Karpas-422 (cell line): ENCODE results near the gene LHX8. TPM values are rescaled to one million over a fixed set of nuclear protein-coding genes. Genes with fewer than 3 reads are reported as not detected.

Source experiments
- DNase-seq: peaks from one replicate; pipeline ENCODE4 v3.0.0-alpha.2; 2015
- H2AFZ ChIP-seq: fragments of 200-600 bp; sonication (generic); 2 replicates; pipeline ENCODE4 v1.6.1; 2014; ENCODE audit warnings: antibody characterized with exemption, low read length, mixed read lengths
- H3K27ac ChIP-seq: fragments of 200-600 bp; sonication (generic); 2 replicates; pipeline ENCODE4 v1.5.1; 2014; ENCODE audit warnings: mild to moderate bottlenecking, low read length, moderate library complexity
- H3K27me3 ChIP-seq: fragments of 200-600 bp; sonication (generic); 2 replicates; pipeline ENCODE4 v1.6.1; 2014; ENCODE audit warnings: low read length, mixed read lengths
- H3K36me3 ChIP-seq: fragments of 200-600 bp; sonication (generic); 2 replicates; pipeline ENCODE4 v1.6.1; 2014; ENCODE audit warnings: low read length, mixed read lengths; ENCODE audit not compliant: insufficient read depth
- H3K4me1 ChIP-seq: fragments of 200-600 bp; sonication (generic); 2 replicates; pipeline ENCODE4 v1.6.1; 2014; ENCODE audit warnings: mild to moderate bottlenecking, low read length, mixed read lengths
- H3K4me2 ChIP-seq: fragments of 200-600 bp; sonication (generic); 2 replicates; pipeline ENCODE4 v1.6.1; 2014; ENCODE audit warnings: low read length, low read depth, mild to moderate bottlenecking; ENCODE audit not compliant: poor library complexity, severe bottlenecking
- H3K4me3 ChIP-seq: fragments of 200-600 bp; sonication (generic); 2 replicates; pipeline ENCODE4 v1.5.1; 2014; ENCODE audit warnings: mild to moderate bottlenecking, antibody characterized with exemption, low read length, mixed read lengths
- H3K79me2 ChIP-seq: fragments of 200-600 bp; sonication (generic); 2 replicates; pipeline ENCODE4 v1.6.1; 2014; ENCODE audit warnings: mild to moderate bottlenecking, low read length, mixed read lengths
- H3K9ac ChIP-seq: fragments of 200-600 bp; sonication (generic); 2 replicates; pipeline ENCODE4 v1.6.0; 2014; ENCODE audit warnings: low read length
- H3K9me2 ChIP-seq: fragments of 200-600 bp; sonication (generic), shearing (Covaris generic); replicated peaks from 2 replicates; pipeline ENCODE4 v1.6.0; 2014; ENCODE audit warnings: mild to moderate bottlenecking, low read length, moderate library complexity; ENCODE audit not compliant: insufficient read depth
- H3K9me3 ChIP-seq: fragments of 300-700, 200-600 bp; sonication (generic); 2 replicates; pipeline ENCODE4 v1.6.1; 2014; ENCODE audit warnings: low read length, mixed read lengths
- H4K20me1 ChIP-seq: fragments of 200-600 bp; sonication (generic); 2 replicates; pipeline ENCODE4 v1.6.1; 2014; ENCODE audit warnings: mild to moderate bottlenecking, antibody characterized with exemption, low read length, low read depth; ENCODE audit not compliant: insufficient read depth
- total RNA-seq: library from RNA; depleted of rRNA; stranded (reverse); fragments of >200 nt; shearing (Covaris generic); gene quantifications from 2 replicates; pipeline ENCODE4 v1.2.3, GENCODE V29; 2014; ENCODE audit warnings: low replicate concordance

LHX8 gene
- total RNA-seq, 1 experiment from 2014 or later = not detected

GRCh38 chr1:75130865-75131564, 3.2 kb upstream of the LHX8 start:
- H3K27me3 ChIP-seq = no peaks in the 10 kb centered on the region
- H3K9me2 ChIP-seq = no peaks in the 10 kb centered on the region
- no peaks in the 10 kb centered on the region for H3K36me3 ChIP-seq
- no peaks in the 10 kb centered on the region for H4K20me1 ChIP-seq
- H3K4me1 ChIP-seq = peaks cover 18% of the 10 kb centered on the region
- no peak overlapping the region for H2AFZ ChIP-seq
- no peak overlapping the region for H3K27ac ChIP-seq
- H3K9ac ChIP-seq = no peak overlapping the region
- no peaks in the 10 kb centered on the region for H3K79me2 ChIP-seq
- H3K4me2 ChIP-seq = no peak overlapping the region
- DNase-seq = no peak
- no peaks in the 10 kb centered on the region for H3K9me3 ChIP-seq
- no peak overlapping the region for H3K4me3 ChIP-seq

DNA sequence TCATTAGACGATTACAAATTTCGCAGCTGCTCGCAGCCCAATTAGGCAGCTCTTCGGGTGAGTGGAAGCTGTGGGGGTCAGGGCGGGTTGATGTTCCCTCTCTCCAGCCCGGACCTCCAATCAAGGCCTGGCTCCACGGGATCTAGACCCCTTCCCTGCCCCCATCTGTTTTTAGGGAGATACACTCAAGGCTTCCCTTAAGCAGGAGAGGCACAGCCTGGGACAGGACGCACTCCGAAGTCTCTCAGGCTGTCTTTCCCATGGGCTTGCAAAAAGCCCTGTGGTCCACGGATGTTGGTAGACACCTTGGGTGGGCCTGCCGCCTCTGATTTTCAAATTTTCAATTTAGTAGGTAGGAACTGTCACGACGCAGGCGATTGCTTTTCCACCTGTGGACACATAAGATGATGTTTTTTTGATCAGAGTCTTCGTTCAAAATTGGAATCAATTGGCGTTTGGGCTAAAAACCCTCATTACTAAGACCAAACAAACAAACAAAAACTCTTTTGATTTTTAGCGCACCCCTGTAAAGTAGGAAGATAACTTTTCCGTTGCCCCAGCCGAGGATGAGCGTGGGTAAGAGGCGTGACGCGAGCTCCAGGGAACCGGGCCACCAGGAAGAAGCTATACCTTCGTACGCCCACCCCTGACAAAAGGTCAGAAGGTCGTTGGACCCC, 2.5 kb upstream of the LHX8 start:
- Histone ChIP-seq H3K9me2 (no peaks in the 10 kb centered on the region), H3K36me3 (no peaks in the 10 kb centered on the region), H3K4me3 (no peak overlapping the region), H3K4me2 (no peak overlapping the region), H3K9me3 (no peaks in the 10 kb centered on the region), H3K27me3 (no peaks in the 10 kb centered on the region), H3K4me1 (peaks cover 19% of the 10 kb centered on the region), H4K20me1 (no peaks in the 10 kb centered on the region), H3K9ac (no peak overlapping the region), H2AFZ (no peak overlapping the region), H3K27ac (no peak overlapping the region), H3K79me2 (no peaks in the 10 kb centered on the region)
- DNase-seq = no peak

DNA sequence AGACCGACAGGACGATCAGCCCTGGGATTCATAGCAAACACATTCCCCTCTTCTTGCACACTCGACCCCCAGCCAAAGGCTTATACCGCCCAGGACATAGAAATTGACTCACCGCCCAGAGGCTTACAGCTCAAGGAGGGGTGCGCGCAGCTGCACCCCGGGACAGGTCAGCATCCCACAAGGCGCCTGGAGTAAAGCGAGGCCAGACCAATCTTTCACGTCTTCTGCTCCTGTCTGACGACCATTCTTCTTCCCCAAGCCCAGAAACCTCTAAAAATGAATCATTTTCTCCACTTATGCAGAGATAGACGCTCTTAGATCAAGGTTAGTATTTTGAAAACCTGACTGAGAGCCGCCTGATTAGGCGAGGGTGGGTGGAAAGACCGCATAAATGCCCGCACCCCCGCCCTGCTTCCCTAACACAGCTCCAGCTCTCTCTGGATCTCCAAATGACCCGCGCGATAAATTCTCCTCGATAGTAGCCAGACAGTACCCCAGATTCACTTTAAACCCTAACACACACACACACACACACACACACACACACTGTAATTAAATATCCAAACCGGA, 1.9 kb upstream of the LHX8 start:
- peaks cover 19% of the 10 kb centered on the region for H3K4me1 ChIP-seq
- no peak overlapping the region for H3K27ac ChIP-seq
- H2AFZ ChIP-seq = no peak overlapping the region
- no peak overlapping the region for H3K4me3 ChIP-seq
- H3K9ac ChIP-seq = no peak overlapping the region
- no peaks in the 10 kb centered on the region for H3K79me2 ChIP-seq
- DNase-seq = no peak
- no peaks in the 10 kb centered on the region for H3K27me3 ChIP-seq
- H3K4me2 ChIP-seq = no peak overlapping the region
- H3K36me3 ChIP-seq = no peaks in the 10 kb centered on the region
- H4K20me1 ChIP-seq = no peaks in the 10 kb centered on the region
- no peaks in the 10 kb centered on the region for H3K9me2 ChIP-seq
- no peaks in the 10 kb centered on the region for H3K9me3 ChIP-seq

DNA sequence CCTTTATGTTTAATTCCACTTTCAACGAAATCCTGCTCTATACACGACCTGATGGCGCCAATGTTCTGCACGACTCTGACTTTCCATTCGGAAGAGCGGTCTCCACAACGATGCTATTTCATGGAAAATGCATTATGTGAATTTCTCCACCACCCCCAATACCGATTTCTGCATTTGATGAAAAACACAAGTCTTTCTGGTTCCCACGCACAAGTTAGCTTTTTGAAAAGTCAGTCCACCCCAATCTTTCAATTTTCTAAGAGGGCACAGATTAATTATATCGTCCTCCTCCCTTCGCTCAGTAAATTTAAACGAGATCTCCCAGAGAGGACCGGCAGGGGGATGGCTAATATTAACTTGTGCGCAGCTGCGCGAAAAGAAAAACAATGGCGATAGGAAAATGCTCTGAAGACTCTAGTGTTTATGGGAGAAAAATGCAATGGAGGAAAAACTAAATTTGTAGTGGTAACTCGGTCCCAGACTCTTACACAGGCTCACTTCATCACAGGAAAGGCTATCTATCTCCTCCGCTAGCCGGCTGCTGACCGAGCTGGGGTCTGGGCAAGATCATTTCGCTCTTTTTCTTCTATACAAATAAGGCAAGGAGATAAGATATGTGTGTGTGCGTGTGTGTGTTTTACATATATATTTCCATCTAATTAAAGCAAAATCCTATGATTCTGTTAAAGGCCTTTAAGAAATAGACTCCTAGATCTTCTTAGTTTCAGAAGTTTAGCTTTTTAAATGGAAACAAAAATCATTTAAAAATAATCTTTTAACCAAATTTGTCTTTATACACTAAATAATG, 1.2 kb upstream of the LHX8 start:
- no peak overlapping the region for H3K4me3 ChIP-seq
- no peak overlapping the region for H3K9ac ChIP-seq
- peaks cover 19% of the 10 kb centered on the region for H3K4me1 ChIP-seq
- no peak overlapping the region for H3K4me2 ChIP-seq
- no peaks in the 10 kb centered on the region for H3K27me3 ChIP-seq
- H4K20me1 ChIP-seq = no peaks in the 10 kb centered on the region
- no peaks in the 10 kb centered on the region for H3K79me2 ChIP-seq
- no peaks in the 10 kb centered on the region for H3K9me3 ChIP-seq
- no peak for DNase-seq
- no peak overlapping the region for H2AFZ ChIP-seq
- no peak overlapping the region for H3K27ac ChIP-seq
- no peaks in the 10 kb centered on the region for H3K9me2 ChIP-seq
- no peaks in the 10 kb centered on the region for H3K36me3 ChIP-seq

DNA sequence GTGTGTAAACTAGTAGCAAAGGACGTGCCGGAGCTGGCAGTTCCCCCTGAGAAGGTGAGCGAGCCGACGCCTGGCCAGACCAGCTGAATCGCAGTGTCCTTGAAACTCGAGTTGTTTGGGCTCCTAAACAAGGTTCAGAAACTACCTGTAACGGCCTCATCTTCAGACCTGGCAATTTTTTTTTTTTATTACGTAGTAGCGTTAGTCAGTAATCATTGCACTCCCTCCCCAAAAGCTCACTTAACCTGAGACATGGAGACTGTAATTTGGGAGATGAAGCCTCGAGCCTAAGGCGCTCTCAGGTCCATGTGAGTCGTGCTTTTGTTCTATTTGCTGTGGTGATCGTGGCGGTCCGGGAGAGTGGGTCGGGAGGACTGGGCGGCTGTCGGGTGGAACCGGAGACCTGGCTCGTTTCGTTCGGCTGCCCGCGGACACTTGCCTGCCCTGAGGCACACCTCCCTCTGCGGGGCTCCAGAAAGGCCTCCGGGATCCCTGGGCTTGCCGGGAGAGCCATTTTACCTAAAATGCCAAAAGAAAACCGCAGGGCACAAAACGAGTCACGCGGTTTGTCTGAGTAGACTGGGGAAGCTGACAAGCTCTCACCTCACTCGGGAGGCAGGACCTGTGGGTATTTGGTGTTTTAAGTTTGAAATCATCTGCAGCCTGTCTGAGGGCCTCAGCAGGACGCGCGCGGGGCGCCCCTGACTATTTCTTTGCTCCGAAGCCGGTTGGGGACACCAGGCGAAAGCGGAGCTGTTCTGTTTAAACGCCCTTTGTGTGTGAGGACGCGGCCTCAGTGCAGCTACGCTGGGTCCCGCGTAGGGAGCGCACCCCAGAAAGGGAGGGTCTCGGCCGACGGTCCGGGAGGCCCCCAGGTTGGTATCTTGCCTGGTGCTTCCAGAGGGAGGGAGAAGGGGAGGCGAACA, 722 bp downstream of the LHX8 start:
- peak overlapping the region; percentile 55 for H3K4me2 ChIP-seq

GRCh38 chr1:75135573-75136194, 1.5 kb downstream of the LHX8 start:
- Histone ChIP-seq H3K79me2 (no peaks in the 10 kb centered on the region), H3K4me2 (peak overlapping the region; percentile 55), H3K27me3 (no peaks in the 10 kb centered on the region), H2AFZ (no peak overlapping the region), H3K27ac (no peak overlapping the region), H3K4me3 (peak overlapping the region; percentile 32; the same call in 1 of the 2 replicates), H3K36me3 (no peaks in the 10 kb centered on the region), H3K9ac (no peak overlapping the region), H3K9me3 (no peaks in the 10 kb centered on the region), H4K20me1 (no peaks in the 10 kb centered on the region), H3K9me2 (no peaks in the 10 kb centered on the region), H3K4me1 (peaks cover 19% of the 10 kb centered on the region)
- peak; percentile 41 for DNase-seq

More for the DNA sequence above, 722 bp downstream of the LHX8 start:
- H3K9ac ChIP-seq = no peak overlapping the region
- H4K20me1 ChIP-seq = no peaks in the 10 kb centered on the region
- no peak overlapping the region for H3K27ac ChIP-seq
- H2AFZ ChIP-seq = no peak overlapping the region
- no peaks in the 10 kb centered on the region for H3K9me2 ChIP-seq
- DNase-seq = no peak
- H3K9me3 ChIP-seq = no peaks in the 10 kb centered on the region
- peaks cover 19% of the 10 kb centered on the region for H3K4me1 ChIP-seq
- peak overlapping the region; percentile 32; the same call in 1 of the 2 replicates for H3K4me3 ChIP-seq
- H3K79me2 ChIP-seq = no peaks in the 10 kb centered on the region
- no peaks in the 10 kb centered on the region for H3K27me3 ChIP-seq
- no peaks in the 10 kb centered on the region for H3K36me3 ChIP-seq

DNA sequence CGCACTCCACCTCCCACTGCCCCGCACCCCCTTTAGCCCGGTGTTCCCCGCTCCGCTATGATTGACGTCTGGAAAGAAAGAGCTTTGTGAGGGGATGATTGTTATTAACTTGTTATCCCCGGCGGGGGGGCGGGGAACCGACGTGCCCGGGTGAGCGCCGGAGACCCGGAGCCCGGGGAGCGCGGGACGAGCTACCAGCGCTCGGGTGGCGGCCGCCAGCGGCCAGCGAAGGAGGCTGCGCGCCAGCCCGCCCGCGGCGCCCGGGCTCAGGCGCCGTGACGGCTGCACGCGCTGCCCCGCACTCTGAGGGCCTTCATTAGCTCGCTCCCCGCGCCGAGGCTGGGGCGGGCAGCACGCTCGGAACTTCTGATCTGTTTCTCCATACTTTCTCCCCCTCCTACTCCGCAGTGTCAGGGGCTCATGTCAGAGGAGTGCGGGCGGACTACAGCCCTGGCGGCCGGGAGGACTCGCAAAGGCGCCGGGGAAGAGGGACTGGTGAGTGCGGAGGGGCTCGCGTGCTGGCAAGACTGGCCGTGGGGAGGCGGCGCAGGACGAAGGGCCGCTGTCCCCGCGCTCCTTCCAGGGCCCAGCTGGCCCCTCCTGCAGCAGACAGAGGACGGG, 2.1 kb downstream of the LHX8 start:
- Histone ChIP-seq H4K20me1 (no peaks in the 10 kb centered on the region), H3K4me2 (peak overlapping the region; percentile 55), H3K27me3 (no peaks in the 10 kb centered on the region), H3K4me3 (no peak overlapping the region), H3K27ac (no peak overlapping the region), H3K9me2 (no peaks in the 10 kb centered on the region), H3K36me3 (no peaks in the 10 kb centered on the region), H3K79me2 (no peaks in the 10 kb centered on the region), H3K4me1 (peaks cover 19% of the 10 kb centered on the region), H2AFZ (no peak overlapping the region), H3K9ac (no peak overlapping the region), H3K9me3 (no peaks in the 10 kb centered on the region)
- no peak for DNase-seq
